ENCODE results near the gene ELL2.

GRCh38 chr5:95863383-95863757 is 98.3 kb downstream of the ELL2 start:
- no peak for TF ChIP-seq POLR2A (IDR thresholded peaks at IDR 0.05; ENCODE audit: low read length)
- no peak for TF ChIP-seq GATA1 (IDR thresholded peaks at IDR 0.05; ENCODE audit: low read depth, low read length)

Measured in erythroblast (primary cell).